H7 (cell line): Measurements from ENCODE around the gene YRDC. TPM values are rescaled to one million over a fixed set of nuclear protein-coding genes. Genes with fewer than 3 reads are reported as not detected.
"Not testable (repeated sequence)": the region's sequence is repeated elsewhere in the genome, so short reads cannot be mapped to it uniquely, and the experiment has no call there.

ENCODE experiments used
- DNase-seq: peaks from one replicate; pipeline ENCODE4 v3.0.0; 2012
- H3K27me3 ChIP-seq: 2 replicates; pipeline ENCODE4 v1.6.0; 2011; ENCODE audit warnings: mild to moderate bottlenecking, low read length; ENCODE audit not compliant: control insufficient read depth, insufficient read depth
- H3K36me3 ChIP-seq: replicated peaks from 2 replicates; pipeline ENCODE4 v1.5.1; 2011; ENCODE audit warnings: low read length; ENCODE audit not compliant: control insufficient read depth, insufficient read depth
- H3K4me3 ChIP-seq: 2 replicates; pipeline ENCODE4 v1.5.1; 2011; ENCODE audit warnings: low read depth, mild to moderate bottlenecking, control low read depth, low read length, moderate library complexity; ENCODE audit not compliant: insufficient read depth
- total RNA-seq: library from RNA; depleted of rRNA; stranded (reverse); fragments of >200 nt; shearing (Covaris generic); gene quantifications from 2 replicates; pipeline ENCODE4 v1.2.3, GENCODE V29; 2014

The YRDC gene
- total RNA-seq, 1 experiment from 2014 or later: 54.3 TPM

GRCh38 chr1:37807220-37807554 is 821 bp downstream of the YRDC start:
- Histone ChIP-seq H3K27me3 (no peaks in the 10 kb centered on the region), H3K4me3 (peak overlapping the region; percentile 82), H3K36me3 (peaks cover 32% of the 10 kb centered on the region)
- no peak for DNase-seq

DNA sequence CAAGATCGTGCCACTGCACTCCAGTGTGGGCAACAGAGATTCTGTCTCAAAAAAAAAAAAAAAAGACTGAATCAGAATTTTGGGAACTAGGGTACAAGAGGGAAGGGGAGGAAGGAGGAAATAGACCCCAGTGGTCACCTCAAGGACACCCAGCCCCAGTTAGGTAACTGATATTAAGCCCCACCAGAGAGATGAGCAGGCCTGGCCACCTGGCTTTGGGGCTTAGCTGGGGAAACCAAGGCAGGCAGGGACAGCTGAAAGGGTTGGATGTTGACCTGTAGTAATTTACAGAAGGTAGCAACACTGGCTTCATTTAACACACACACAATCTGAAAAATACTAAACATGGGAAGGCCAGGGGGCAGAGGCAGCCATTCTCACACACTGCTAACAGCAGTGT is 5.6 kb downstream of the YRDC start:
- Histone ChIP-seq H3K36me3 (peaks cover 35% of the 10 kb centered on the region), H3K27me3 (no peaks in the 10 kb centered on the region), H3K4me3 (no peak overlapping the region)
- no peak for DNase-seq

DNA sequence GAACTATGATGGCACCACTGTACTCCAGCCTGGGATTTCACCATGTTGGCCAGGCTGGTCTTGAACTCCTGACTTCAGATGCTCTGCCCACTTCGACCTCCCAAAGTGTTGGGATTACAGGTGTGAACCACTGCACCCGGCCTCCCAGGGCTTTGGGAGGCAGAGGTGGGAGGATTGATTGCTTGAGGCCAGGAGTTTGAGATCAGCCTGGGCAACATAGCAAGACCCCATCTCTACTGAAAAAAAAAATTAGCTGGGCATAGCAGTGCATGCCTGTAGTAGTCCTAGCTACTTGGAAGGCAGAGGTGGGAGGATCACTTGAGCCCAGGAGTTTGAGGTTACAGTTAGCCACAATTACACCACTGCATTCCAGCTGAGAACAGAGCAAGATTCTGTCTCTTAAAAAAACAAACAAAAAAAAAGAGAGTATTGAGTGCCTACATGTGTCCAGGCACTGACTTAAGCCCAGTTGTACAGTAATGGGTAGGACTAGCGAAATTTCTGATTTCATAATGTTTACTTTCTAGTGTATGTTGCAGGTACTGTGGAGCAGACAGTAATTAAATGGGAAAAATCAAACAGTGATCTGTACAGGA is 10.2 kb downstream of the YRDC start:
- DNase-seq: no peak
- Histone ChIP-seq H3K27me3 (peaks cover 26% of the 10 kb centered on the region), H3K4me3 (no peak overlapping the region), H3K36me3 (peaks cover 6% of the 10 kb centered on the region)

DNA sequence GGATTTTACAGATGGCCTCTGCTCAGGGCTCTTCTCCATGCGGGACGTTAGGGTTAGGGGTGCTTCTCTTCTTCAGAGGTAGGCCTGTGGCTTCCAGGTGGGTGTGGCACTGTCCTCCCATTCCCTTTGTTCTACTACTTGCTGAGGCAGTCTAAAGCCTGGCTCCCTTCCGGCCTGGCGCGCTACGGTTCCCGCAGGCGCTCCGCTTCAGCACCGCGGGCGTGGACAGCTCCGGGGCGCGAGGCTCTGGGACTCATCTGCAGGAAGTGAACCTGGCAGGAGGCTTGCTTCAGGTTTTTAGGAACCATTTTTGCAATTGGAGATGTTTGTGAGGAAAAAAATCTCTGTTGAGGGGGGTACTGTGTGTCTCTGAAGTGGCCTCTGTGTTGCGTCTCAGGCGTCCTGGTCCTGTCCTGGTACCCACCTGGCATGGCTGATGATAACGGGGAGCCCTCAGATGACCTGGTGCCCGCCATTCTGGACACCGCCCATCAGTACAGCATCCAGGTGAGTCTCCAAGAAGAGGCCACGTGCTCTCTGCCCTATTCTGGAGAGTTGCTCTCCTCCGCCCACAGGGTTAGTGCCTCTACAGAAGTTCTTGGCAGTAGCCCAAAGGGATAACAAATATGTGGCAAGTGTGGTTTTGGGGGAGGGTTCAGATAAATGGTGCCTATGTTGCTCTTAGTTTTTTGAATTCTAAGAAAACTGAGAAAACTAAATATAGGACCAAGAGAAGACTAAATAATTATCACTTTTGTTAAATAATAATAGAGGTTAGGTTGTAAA is 12.5 kb downstream of the YRDC start:
- H3K4me3 ChIP-seq: peak overlapping the region; percentile 69
- H3K27me3 ChIP-seq: peaks cover 42% of the 10 kb centered on the region
- DNase-seq: peak; percentile 95

GRCh38 chr1:37794372-37795339 is 13.4 kb downstream of the YRDC start:
- peak; percentile 71 for DNase-seq
- Histone ChIP-seq H3K4me3 (peak overlapping the region; percentile 69), H3K36me3 (peaks cover 2% of the 10 kb centered on the region), H3K27me3 (peaks cover 50% of the 10 kb centered on the region)

More for the DNA sequence above, 12.5 kb downstream of the YRDC start:
- peaks cover 3% of the 10 kb centered on the region for H3K36me3 ChIP-seq

DNA sequence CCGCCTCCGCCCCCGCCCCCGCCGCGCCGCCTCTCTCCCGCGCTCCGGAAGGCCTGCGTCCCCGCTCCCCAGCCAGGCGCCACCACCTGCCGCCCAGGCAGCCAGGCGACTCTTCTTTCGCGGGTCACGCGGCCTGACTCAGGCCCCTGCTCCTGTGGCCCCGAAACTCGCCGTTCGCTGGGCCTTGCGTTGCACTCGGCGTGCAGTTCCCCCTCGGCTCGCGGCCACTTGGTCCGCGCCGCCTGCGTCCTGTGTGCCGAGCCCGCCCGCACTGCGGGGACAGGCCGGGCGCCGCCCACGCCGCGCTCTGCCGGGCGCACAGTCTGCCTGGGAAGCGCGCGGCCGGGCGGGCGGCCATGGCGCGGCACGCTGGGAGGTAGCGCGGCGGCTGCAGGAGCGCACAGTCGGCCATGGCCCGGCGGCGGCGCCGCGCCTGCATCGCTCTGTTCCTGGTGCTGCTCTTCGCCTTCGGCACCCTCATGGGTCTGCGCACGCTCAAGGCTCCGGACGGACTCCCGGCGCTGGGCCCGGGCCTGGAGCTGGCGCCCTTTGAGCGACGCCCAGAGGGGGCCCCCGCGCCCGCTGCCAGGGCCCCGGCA is 14.1 kb downstream of the YRDC start, which contains the start of gene MANEAL:
Gene MANEAL (plus strand): TSS at position 75 of the 599 bp plus-strand sequence. CDS start 336 bp downstream, at position 411.
- Histone ChIP-seq H3K4me3 (peak within 1 kb of the TSS; percentile 69), H3K27me3 (peaks cover 50% of the 10 kb centered on the region), H3K36me3 (no peaks in the 10 kb centered on the region)
- DNase-seq: peak; percentile 89

DNA sequence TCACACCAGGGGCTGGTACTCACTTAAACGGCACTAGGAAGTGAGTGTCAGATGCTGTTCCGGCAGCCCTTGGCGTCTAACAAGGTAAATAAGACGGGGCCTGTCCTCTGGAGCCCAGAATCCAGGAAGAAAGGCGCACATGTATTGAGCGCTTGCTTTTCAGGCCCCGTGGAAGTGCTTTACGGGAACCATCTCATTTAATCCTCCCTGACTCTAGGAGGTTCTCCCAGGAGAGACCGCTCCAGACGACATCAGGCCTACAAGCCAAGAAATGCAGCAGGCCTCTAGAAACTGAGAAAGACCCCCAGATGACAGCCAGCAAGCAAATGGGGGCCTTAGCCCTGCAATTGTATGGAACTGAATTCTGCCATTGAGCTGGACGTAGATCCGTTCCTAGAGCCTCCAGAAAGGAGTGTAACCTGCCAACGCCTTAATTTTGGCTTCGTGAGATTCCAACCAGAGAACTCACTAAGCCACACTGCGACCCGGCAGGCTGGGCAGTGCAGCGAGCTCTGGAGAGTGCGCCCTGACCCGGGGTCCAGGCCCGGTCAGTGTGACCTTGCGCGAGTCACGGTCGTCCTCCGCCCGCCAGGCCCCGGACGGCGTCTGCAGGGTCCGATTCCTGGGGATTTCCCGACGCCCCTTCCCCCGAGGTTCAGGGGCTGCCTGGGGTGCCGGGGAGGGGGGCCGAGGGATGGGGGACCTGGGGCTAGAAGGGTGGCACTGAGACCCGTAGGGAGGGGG is 14.9 kb downstream of the YRDC start:
- peak; percentile 75 for DNase-seq
- Histone ChIP-seq H3K27me3 (peaks cover 51% of the 10 kb centered on the region), H3K36me3 (no peaks in the 10 kb centered on the region), H3K4me3 (peak overlapping the region; percentile 69)

- DNase-seq: no peak
- Histone ChIP-seq H3K27me3 (peaks cover 8% of the 10 kb centered on the region), H3K4me3 (no peak overlapping the region), H3K36me3 (no peaks in the 10 kb centered on the region)
Observed at GRCh38 chr1:37782491-37782890, 25.5 kb downstream of the YRDC start.

- no peaks in the 10 kb centered on the region for H3K36me3 ChIP-seq
- no peak for DNase-seq
- no peak overlapping the region for H3K4me3 ChIP-seq
- H3K27me3 ChIP-seq: peaks cover 8% of the 10 kb centered on the region
Observed at GRCh38 chr1:37778654-37779053, 29.4 kb downstream of the YRDC start.

DNA sequence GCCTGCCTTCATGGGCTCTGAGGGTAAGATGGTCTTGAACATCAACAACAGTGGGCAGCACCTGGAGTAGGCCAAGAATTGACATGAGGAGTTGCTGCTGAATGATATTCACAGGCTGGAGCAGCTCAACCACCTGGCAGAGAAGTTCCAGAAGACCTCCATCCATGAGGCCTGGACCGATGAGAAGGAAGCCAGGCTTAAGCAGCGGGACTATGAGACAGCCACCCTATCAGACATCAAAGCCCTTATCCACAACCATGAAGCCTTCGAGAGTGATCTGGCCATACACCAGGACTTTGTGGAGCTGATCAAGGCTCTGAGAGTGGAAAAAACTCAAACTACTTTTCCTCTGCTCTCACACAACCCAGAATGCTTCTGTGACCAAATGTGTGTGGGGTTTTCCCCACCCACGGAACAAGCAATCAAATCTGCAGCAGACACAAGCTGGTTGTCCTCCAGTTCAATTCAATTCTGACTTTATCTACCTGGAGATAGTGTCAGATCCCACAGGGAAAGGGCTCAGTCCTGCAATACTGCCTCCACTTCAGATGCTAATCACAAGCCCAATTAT is 31.0 kb downstream of the YRDC start:
- peaks cover 8% of the 10 kb centered on the region for H3K27me3 ChIP-seq
- no peak overlapping the region for H3K4me3 ChIP-seq
- DNase-seq: no peak
- H3K36me3 ChIP-seq: no peaks in the 10 kb centered on the region

DNA sequence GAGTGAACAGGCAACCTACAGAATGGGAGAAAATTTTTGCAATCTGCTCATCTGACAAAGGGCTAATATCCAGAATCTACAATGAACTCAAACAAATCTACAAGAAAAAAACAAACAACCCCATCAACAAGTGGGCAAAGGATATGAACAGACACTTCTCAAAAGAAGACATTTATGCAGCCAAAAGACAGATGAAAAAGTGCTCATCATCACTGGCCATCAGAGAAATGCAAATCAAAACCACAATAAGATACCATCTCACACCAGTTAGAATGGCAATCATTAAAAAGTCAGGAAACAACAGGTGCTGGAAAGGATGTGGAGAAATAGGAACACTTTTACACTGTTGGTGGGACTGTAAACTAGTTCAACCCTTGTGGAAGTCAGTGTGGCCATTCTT is 36.6 kb downstream of the YRDC start:
- not testable (repeated sequence) for H3K36me3 ChIP-seq, DNase-seq, H3K4me3 ChIP-seq
- peaks cover 24% of the 10 kb centered on the region for H3K27me3 ChIP-seq

DNA sequence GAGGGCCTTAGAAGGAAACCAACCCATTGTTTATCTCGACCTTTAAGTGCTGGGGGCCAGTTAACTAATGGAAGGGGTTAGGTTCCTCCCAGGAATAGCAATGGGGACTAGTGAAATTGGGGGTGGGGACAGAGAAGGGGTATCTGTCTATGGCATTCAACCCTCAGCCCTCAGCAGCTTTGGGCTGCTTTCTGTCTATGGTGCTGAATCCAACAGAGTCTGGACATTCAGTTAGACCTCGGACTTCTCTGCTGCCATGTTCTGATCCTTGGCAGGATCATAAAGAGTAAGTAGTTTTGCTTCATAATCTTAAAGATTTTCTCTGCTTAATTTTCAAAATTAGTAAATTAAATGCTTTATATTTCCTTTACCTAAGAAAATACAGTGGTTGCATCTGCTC is 40.5 kb downstream of the YRDC start:
- no peak for DNase-seq
- H3K36me3 ChIP-seq: no peaks in the 10 kb centered on the region
- peaks cover 64% of the 10 kb centered on the region for H3K27me3 ChIP-seq
- no peak overlapping the region for H3K4me3 ChIP-seq

GRCh38 chr1:37765916-37766664 is 41.9 kb downstream of the YRDC start:
- peak overlapping the region; percentile 30 for H3K4me3 ChIP-seq
- peaks cover 75% of the 10 kb centered on the region for H3K27me3 ChIP-seq
- DNase-seq: peak; percentile 73
- no peaks in the 10 kb centered on the region for H3K36me3 ChIP-seq
